ENCODE measurements around the gene CACNA1D.

CACNA1D gene

GRCh38 chr3:53495520-53496391, 1.3 kb downstream of the CACNA1D start:
- DNase-seq: no peak

- DNase-seq: no peak
Observed at GRCh38 chr3:53496392-53496670, 1.9 kb downstream of the CACNA1D start.

DNA sequence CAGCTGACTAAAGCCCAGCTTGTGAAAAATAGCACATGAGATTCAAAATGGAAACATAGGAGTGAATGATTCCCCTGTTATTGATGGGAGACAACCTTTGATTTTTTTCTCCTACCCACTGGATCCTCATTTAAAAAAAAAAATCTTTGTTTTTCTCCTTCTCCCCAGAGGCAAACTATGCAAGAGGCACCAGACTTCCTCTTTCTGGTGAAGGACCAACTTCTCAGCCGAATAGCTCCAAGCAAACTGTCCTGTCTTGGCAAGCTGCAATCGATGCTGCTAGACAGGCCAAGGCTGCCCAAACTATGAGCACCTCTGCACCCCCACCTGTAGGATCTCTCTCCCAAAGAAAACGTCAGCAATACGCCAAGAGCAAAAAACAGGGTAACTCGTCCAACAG, 2.6 kb downstream of the CACNA1D start:
- no peak for DNase-seq

DNA sequence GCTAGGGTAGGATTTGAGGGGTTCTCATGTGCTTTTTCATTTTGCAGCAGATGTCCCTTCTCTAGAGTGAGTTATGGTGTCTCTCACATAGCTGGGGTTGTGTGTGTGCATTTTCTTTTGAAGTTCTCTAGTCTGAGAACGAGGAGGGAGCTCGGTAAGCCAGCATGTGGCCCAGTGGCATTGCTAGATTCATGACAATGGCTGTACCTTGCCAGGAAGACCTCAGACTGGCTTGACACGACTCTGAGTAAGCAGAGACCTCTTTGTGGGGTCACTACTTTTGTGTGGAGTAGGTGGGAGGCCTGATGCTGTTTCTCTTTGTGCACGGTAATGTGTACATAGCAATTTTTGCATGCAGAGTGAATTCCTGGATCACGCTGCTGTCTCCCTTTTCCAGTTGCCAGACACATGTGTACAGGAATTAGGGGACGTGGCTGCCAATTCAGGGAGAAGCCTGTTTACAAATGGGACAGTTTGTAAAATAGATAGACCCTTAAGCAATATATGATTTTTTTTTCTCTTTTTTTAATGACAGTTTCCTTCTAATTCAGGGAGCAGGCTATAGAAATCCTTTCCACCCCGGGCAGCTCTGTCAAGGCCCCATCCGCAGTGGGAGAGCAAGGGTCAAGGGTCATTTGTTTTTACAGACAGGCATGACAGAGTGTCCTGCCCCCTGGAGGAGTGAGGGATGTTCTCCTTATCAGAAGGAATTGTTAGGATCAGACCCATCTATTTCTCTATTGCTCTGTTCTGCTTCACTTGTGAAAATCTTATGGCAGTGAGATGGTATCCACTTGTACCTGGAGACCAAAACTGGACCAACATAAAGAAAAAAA, 4.6 kb downstream of the CACNA1D start:
- no peak for DNase-seq

- DNase-seq: no peak
Observed at GRCh38 chr3:53500165-53500777, 5.9 kb downstream of the CACNA1D start.

- no peak for DNase-seq
Observed at GRCh38 chr3:53501178-53501577, 6.8 kb downstream of the CACNA1D start.

GRCh38 chr3:53502737-53503136, 8.3 kb downstream of the CACNA1D start:
- DNase-seq: no peak

DNA sequence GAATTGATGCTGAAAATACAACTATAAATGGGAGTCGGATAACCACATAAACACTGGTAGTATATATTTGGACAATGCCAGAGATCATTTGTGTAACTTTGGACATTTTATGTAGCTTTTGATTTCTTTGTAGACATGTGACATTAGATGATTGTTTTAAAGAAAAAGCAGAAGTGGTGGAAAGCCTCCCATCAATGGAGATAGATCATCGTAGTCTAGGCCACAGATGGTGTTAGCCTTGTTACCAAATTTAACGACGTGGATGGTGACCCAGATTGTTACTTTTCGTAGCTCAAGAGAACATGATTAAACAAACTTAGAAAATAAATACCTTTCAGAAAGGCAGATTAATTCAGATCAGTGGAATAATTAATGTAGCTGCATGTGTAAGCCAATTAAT, 8.8 kb downstream of the CACNA1D start:
- no peak for DNase-seq

GRCh38 chr3:53506110-53506762, 11.8 kb downstream of the CACNA1D start:
- DNase-seq: no peak

DNA sequence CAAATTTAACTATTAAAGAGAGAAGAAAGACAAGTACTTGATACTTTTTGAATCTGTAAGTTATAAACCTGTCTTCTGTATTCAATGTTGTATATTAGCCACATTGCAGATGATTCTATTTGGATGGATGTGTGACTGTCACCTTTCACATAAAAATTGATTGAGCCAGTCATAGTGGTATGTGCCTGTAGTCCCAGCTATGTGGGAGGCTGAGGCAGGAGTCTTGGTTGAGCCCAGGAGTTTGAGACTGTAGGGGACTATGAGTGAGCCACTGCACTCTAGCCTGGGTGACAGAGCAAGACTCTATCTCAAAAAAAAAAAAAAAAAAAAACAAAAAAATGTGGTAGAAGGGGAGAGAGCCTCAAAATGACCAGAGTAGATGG, 12.3 kb downstream of the CACNA1D start:
- DNase-seq: no peak

DNA sequence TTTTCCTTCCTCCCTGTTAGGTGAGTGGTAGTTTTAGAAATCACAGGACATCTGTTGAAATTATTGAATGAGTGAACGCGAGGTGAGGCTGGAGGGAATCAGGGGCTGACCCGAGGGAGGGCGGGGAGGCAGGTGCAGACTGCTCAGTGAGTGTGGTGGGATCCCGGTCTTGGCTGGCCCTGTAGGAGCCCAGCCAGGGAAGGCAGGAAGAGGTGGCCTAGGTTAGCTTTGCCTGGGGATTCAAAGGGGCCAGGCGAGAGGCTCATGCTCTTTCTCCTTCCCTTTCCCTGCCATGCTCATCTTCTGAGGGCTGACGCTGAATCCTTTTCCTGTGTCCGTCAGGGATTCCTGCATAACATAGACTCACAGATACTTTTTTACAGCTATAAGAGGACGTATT, 15.1 kb downstream of the CACNA1D start:
- DNase-seq: no peak

- no peak for DNase-seq
Observed at GRCh38 chr3:53510508-53510907, 16.1 kb downstream of the CACNA1D start.

DNA sequence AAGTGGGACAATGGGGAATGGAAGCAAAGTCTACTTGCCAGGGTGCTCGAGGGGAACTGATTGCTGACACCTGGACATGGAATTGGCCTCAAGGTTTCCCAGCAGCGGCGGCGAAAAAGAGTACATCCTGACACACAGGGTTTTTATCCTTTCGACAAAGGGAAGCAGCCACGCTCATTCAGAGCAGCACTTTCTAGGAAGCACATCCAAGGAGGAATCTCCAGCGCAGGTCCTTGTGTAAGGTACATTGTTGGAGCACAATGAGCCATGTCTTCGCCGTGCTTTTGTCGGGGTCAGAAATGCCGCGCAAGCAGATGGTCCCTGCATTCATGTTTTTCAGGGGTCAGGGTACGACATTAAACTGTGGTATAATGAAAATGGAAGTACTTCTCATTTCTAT, 16.8 kb downstream of the CACNA1D start:
- no peak for DNase-seq

GRCh38 chr3:53513556-53514190, 19.3 kb downstream of the CACNA1D start:
- no peak for DNase-seq

DNA sequence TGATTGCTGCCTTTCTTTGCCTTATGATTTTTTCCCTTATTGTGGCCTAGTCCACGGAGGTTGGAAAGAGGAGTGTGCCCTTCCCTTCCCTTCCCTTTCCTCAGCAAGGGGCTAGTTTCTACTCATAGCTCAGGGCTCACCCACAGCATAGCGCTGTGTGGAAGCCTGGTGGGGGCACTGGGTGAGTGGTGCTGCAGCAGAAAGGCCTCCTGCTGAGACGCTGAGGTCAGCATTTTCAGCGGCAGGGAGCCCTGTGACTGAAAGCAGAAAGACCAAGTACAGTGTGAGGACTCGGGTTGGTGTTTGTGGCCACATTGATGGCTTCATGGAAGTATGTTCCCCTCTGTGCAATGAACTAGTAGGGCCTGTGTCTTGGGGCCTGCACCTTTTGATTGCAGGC, 21.9 kb downstream of the CACNA1D start:
- no peak for DNase-seq

DNA sequence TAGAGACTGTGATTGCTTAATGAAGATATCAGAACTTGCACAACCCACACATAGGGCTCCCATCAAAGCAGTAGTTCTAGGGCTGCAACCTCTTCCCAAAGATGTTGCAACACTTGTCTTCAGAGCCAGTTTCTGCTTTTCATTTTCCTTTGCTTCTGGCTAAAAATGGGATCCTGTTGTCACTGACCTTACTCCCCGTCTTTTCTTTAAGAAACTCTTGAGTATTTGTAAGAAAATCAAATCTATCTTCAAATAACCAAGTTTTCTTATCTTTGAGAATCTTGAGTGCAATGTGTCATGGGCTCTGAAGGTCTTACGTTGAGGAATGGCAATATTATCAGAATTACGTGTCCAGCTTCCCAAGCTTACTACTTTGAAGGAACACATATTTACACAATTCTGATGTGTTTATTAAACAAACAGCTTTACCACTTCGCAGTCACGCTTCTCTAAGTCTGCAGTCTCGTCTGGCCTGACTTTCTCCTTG, 24.1 kb downstream of the CACNA1D start:
- no peak for DNase-seq

DNA sequence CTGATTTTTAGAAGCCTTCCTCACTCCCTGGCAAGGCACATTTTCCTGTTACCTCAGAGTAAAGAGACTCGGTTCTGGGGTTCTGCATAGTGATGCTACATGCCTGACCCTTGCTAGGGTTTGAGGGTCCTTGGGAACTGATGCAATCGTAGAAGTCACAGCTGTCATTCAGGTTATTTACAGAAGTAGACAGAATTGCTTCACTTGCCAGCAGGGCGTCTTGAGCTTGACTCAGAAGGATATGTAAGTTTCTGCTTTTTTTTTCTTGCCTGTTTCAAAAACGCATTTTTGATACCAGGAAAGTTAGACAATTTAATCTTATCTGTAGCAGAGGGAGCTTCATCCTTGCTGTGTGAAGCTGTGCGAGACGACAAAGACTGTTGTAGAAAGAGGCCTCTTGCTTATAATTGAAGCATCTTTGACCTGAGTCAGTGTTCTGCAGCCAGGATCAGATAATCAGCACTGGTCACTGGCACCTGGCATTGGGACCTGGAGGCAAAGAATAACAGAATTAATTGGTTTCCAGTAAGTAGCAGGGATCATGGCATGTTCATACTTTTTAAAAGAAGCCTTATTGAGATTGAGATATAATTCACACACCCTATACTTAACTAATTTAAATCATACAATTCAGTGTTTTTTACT, 24.8 kb downstream of the CACNA1D start:
- no peak for DNase-seq

DNA sequence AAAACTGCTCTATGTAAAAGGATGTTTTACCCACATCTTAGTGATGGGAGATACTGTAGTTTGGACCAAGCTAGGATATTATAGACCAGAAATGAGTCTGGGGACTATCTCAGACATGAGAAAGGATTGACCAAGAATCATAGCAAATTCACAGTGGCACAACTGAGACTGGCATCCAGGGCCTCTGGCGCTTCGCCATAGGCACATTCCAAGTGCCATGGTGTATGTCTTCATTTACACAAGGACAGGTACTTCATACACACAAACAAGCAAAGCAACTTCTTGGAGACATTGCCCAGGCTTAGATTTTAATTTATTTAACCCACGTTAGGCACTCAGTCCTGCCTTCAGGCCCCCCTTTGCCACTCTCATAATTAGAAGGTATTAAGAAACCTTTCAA, 28.9 kb downstream of the CACNA1D start:
- DNase-seq: no peak

DNA sequence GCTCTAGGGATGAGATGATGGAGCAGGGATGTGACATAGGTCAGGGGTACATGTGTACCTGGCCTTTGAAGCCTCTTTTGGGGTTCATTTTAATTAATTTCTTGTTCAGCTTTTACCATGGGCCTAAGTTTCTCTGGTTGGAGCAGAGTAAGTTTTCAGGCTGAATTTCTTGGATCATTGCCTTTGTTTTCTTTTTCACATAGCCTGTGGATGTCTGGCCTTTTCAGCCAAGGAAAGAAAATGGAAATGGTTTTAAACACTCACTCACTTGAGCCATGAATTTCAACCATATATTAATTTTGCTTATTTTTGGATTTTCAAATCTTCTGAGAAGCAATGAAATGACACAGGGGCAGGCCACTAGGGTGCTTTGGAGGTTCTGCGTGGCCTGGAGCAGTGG, 30.2 kb downstream of the CACNA1D start:
- no peak for DNase-seq

GRCh38 chr3:53525765-53526703, 31.6 kb downstream of the CACNA1D start:
- no peak for DNase-seq

DNA sequence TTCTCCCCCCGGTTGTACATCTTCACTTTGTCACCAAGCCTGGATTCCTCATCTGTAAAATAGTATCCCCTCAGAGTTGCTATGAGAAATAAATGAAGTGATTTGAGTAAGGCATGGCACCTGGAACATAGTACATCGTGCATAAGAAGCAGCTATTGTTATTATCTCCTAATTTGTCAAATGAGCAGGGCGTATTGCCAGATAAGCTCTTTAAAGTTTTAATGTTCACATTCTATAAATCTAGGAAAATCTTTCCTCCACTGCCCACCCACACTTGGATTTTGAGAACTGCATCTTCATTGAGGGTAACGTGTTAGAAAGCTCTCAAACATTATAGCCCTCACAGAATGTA, 32.3 kb downstream of the CACNA1D start:
- DNase-seq: no peak

Data from CD4-positive, alpha-beta T cell treated with Interleukin-4 for 1 hour (primary cell).